NCI-H187 treated with DMSO at 0.1 percent for 48 hours (cell line): ENCODE results near the gene METTL18.
"Not testable (repeated sequence)": the region's sequence is repeated elsewhere in the genome, so short reads cannot be mapped to it uniquely, and the experiment has no call there.

ENCODE experiments used
- DNase-seq: peaks from one replicate; lab custom pipeline; 2025; lab: John Stamatoyannopoulos, UW

METTL18 gene

GRCh38 chr1:169794530-169795416 is at the start of gene METTL18:
METTL18 (minus strand) TSS chr1:169794907; CDS start chr1:169793695, 1,212 bp downstream.
- DNase-seq = peak; percentile 93

- DNase-seq = no peak
Observed at GRCh38 chr1:169838942-169839341, 44.2 kb upstream of the METTL18 start.

GRCh38 chr1:169836198-169836597 is 41.5 kb upstream of the METTL18 start:
- DNase-seq = no peak

DNA sequence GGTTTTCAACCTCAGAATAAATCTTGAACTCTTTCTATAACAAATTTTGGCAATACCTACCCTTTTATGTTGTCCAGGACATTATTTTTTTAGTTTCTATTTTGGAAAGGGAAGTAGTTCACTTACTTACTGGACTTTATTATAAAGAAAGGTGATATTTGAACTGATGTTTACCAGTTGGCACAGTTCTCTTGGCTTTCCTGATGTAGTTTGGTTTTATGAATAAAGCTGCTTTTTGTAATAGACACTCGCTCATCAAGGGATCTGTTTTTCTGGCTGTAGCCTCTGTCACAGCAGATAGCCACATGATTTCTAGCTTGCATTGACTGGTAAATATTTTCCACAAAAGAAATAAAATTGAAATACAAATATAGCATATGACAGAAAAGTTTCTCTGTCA is 40.9 kb upstream of the METTL18 start:
- no peak for DNase-seq

DNA sequence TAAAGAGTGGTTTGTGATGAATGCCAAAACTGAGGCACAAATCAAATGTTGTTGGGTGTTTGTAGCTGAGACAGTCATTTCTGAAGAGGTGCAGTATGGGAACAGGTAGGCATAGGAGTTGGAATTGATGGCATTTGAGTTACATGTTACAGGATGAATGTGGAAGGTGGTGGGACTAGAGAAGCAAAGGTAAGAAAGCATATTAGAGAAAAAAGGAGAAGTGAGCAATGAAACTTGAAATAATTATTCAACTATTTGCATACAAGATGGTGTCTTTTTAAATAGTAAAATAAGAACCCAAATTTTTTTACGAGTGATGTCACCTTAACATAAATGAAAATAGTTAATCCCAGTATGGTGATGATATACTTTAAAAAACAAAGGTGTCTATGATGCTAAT is 40.2 kb upstream of the METTL18 start:
- no peak for DNase-seq

- no peak for DNase-seq
Observed at GRCh38 chr1:169833179-169833901, 38.6 kb upstream of the METTL18 start.

DNA sequence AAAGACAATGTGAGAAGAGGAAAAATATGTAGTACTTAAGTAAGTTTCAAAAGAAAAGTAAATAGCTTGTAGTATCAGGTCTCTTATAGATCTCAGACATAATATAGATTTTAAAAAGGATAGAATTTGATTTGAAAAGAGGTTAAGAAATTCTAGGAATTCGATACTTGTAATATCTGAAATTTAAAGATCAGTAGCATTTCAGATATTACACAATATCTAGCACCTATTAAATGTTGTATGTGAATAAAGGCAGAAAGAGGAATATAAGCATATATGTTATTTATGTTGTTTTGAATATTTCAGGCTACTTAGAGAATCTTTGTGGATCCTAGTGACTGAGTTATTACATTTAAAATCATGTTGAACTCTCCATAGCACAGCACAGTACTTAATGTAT is 35.0 kb upstream of the METTL18 start:
- DNase-seq = no peak

GRCh38 chr1:169824153-169824552 is 29.4 kb upstream of the METTL18 start:
- DNase-seq = no peak

DNA sequence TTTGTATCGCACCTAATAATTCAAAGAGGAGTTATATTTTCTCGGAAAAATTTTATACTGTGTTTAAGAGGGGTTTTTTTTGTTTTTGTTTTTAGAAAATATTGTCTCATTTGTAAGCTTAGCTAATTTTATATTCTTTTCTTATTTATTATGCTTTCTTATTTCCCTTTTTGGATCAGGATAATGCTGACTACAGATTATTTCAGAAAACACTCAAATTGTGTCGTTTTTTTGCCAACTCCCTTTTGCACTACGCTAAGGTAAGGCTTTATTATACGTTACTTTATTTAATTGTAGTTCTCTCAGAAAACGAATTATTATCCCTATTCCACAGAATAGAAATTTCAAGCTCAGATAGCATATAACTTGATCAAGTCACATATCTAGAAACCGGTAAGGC is 26.8 kb upstream of the METTL18 start:
- DNase-seq = no peak

GRCh38 chr1:169816617-169817016 is 21.9 kb upstream of the METTL18 start:
- DNase-seq = no peak

GRCh38 chr1:169814265-169814664 is 19.6 kb upstream of the METTL18 start:
- no peak for DNase-seq

DNA sequence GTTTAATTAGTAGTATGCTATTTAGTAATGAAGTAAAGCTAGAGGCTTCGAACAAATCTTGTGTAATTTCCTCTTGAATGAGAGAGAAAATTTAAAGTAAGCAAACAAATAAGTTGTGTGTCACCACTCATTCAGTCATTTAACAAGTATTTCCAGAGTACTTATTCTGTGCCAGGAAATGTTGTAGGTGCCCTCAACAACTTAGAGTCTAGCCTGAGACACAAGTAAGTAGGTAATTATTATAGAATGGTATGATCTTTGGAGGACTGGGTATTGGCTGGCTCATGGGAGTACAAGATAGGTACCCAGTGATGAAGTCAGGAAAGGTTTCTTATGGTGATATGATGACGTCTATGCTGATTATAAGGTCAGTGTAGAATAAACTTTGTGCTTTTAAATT is 17.4 kb upstream of the METTL18 start:
- DNase-seq = no peak

DNA sequence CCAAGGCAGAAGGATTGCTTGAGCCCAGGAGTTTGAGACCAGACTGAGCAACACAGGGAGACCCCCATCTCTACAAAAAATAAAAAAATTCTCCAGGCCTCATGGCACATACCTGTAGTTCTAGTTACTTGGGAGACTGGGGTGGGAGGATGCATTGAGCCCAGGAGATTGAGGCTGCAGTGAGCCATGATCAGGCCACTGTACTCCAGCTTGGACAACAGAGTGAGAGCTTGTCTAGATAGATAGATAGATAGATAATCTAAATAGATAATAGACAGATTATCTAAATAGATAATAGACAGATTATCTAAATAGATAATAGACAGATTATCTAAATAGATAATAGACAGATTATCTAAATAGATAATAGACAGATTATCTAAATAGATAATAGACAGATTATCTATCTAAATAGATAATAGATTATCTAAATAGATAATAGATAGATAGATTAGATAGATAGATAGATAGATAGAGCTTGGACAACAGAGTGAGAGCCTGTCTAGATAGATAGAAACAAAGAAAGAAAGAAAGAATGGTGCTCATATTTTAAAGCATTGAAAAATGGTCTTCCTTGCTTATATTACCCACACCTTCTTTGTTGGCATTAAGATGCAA is 16.8 kb upstream of the METTL18 start:
- not testable (repeated sequence) for DNase-seq

DNA sequence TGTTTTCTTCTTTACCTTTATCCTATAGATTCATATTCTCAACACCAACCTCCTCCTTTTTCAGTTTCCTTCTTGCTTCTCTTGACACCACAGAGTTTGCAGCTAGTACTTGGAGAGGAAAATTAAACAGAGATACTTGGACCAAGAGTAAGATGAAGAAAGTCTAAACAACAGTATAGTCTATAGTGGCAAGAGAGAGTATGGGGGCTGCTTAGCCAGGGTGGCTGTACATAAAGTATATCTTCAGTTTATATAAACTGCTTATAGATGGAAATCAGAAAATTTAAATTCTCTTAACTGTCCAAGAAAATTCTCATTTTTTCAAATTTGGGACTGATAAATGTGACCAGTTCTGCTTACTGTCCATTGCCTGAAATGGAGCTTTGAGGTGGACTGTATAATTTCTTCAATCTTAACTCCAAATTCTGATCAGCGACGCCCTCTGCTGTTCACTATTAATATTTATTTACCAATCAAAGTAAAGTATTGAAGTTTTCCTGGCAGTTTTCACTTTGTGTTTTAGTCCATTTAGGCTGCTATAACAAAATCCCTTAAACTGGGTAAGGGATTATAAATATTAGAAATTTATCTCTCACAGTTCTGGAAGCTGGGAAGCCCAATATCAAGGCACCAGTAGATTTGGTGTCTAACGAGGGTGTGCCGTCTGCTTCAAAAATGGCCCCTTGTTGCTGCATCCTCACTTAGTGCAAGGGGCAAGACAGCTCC is 14.8 kb upstream of the METTL18 start:
- no peak for DNase-seq

DNA sequence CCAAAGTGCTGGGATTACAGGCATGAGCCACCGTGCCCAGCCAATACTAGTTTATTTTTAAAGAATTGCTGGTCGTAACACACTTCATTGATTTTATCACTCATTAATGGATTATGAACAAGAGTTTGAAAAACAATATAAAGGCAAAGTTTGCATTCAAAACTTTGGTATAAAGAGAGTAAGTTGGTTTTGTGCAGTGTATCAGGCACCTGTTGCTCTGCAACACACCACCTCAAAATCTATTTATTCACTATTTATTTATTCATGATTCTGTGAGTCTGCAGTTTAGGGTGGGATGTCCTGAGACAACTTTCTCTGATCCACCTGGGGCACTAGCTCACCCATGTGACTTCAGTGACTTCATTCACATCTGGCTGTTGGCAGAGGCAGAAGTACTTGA is 10.2 kb upstream of the METTL18 start:
- DNase-seq = no peak

DNA sequence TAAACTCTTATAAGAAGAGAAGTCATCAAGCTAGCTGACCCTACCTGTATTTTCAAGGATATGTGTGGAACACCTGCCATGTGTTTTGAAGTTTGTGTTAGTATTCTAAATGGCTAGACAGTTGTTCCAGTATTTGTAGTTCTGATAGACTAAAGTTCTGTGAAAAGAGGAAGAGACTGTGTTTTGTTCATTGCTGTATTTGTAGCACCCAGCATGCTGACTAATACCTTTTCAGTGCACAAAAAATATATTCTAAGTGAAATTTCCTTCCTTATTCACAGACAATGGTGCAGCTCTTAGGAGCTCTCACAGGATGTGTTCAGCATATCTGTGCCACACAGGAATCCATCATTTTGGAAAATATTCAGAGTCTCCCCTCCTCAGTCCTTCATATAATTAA is 8.2 kb upstream of the METTL18 start:
- DNase-seq = no peak

- no peak for DNase-seq
Observed at GRCh38 chr1:169797281-169797680, 2.6 kb upstream of the METTL18 start.

DNA sequence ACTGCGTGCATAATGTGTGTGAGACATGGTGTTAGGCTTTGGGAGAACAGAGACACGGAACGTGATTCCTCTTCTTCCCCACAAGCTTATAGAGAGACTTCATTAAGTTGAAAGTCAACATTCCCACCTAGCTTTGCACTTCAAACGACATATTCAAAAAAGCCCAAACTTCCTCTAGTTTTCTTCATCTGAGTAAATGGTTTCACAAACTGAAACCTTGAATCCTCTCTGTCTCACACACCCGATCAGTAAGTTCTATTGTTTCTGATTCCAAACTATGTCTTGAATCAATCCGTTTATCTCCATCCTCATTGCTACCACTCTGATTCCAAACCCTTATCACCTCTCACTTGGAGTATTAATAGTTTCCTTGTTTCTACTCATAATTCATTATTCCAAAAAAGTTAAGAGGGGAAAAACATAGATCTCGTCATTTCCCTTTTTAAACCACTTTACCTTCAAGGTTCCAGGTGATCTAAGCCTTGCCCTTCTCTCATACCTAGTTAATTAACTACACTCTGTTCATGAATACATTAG is 1.6 kb upstream of the METTL18 start:
- DNase-seq = no peak

DNA sequence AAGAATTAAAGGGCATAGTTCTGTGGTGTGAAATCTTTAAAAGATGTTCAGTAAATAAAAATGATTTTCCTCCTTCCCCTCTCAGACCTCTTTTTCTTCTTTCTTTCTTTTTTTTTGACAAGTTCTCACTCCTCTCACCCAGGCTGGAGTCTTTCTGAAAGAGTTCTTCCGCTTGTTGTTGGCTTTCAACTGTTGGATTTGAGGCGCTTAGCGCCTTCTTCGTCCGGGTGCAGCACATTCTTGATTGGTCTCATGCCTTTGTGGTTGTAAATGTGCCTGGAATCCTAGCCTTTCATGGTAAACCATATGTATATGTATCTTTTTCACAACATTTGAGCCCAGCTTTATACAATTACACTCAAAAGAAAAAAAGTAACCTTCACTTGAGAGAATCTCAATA is 980 bp upstream of the METTL18 start:
- DNase-seq = no peak

GRCh38 chr1:169793730-169794129 is 977 bp downstream of the METTL18 start:
- DNase-seq = no peak

DNA sequence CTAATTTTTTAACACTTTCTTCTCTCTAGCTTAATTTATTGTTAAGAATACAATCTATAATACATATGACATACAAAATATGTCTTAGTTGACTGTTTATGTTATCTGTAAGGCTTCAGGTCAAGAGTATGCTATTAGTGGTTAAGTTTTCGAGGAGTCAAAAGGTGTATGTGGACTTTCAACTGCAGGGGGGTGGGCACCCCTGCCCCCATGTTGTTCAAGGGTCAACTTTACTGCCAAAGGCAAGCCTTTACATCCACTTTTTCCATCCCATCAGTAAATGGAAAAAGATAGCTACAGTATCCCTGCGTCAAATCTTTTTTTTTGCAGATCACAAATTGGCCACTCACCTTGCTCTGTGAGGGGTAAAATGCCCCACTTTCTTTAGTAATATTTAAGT is 6.3 kb downstream of the METTL18 start:
- DNase-seq = no peak

GRCh38 chr1:169786974-169787373 is 7.7 kb downstream of the METTL18 start:
- DNase-seq = no peak
